IMR-90 (cell line): Measurements from ENCODE around the gene NCKAP5. TPM values are rescaled to one million over a fixed set of nuclear protein-coding genes. Genes with fewer than 3 reads are reported as not detected.

Experiments
- ATAC-seq: fragments of 200-7000 bp; cut with Tn5 transposase; 2 replicates; pipeline ENCODE4 v1.9.1; 2020; ENCODE audit warnings: low read depth, mild to moderate bottlenecking, moderate library complexity
- BruUV-seq: library from RNA; stranded (reverse); fragments of 400-500 nt; replicated peaks from 2 replicates; lab custom pipeline; 2021; lab: Mats Ljungman, UMichigan
- CTCF ChIA-PET: fragments of 300-600 bp; formaldehyde crosslinking; extraction: SDS; loops from one replicate; lab custom pipeline; 2021; ENCODE audit warnings: antibody characterized with exemption; lab: Yijun Ruan, JAX
- POLR2A ChIA-PET: fragments of 300-600 bp; sonication (Branson Sonifier 250); formaldehyde crosslinking; loops from one replicate; lab custom pipeline; 2022; ENCODE audit warnings: antibody characterized with exemption; ENCODE audit not compliant: unreplicated experiment; lab: Charles Lee
- DNase-seq: peaks from one replicate; pipeline ENCODE4 v3.0.0; 2013
- H2AFZ ChIP-seq: replicated peaks from 2 replicates; pipeline ENCODE3; 2013; ENCODE audit warnings: low read length, mild to moderate bottlenecking; ENCODE audit not compliant: poor library complexity
- H2AK5ac ChIP-seq: 2 replicates; pipeline ENCODE4 v1.6.1; 2013; ENCODE audit warnings: low read depth, low read length, inconsistent platforms
- H2AK9ac ChIP-seq: replicated peaks from 2 replicates; pipeline ENCODE3; 2013; ENCODE audit warnings: mild to moderate bottlenecking, low read depth, low read length, moderate library complexity; ENCODE audit not compliant: poor library complexity
- H2BK120ac ChIP-seq: 2 replicates; pipeline ENCODE4 v1.6.1; 2013; ENCODE audit warnings: low read depth, low read length, inconsistent platforms
- H2BK15ac ChIP-seq: 3 replicates; pipeline ENCODE4 v1.6.1; 2013; ENCODE audit warnings: low read depth, low read length, inconsistent platforms
- H2BK20ac ChIP-seq: 2 replicates; pipeline ENCODE4 v1.6.1; 2013; ENCODE audit warnings: low read depth, mild to moderate bottlenecking, inconsistent platforms, low read length, moderate library complexity
- H2BK5ac ChIP-seq: 2 replicates; pipeline ENCODE4 v1.6.1; 2013; ENCODE audit warnings: mild to moderate bottlenecking, low read depth, low read length, inconsistent platforms; ENCODE audit not compliant: poor library complexity, severe bottlenecking
- H3K14ac ChIP-seq: replicated peaks from 2 replicates; pipeline ENCODE4 v1.6.1; 2013; ENCODE audit warnings: low read depth, low read length, inconsistent platforms
- H3K18ac ChIP-seq: 2 replicates; pipeline ENCODE4 v1.6.1; 2013; ENCODE audit warnings: low read depth, low read length, control low read depth
- H3K23ac ChIP-seq: 2 replicates; pipeline ENCODE4 v1.6.1; 2013; ENCODE audit warnings: low read depth, low read length, inconsistent platforms
- H3K27ac ChIP-seq: 2 replicates; pipeline ENCODE4 v1.5.1; 2013; ENCODE audit warnings: mild to moderate bottlenecking, control low read depth, low read length; ENCODE audit not compliant: insufficient read depth
- H3K27me3 ChIP-seq: 2 replicates; pipeline ENCODE4 v1.6.1; 2013; ENCODE audit warnings: low read length; ENCODE audit not compliant: control insufficient read depth, insufficient read depth
- H3K36me3 ChIP-seq: 2 replicates; pipeline ENCODE4 v1.6.1; 2013; ENCODE audit warnings: low read length, mixed read lengths; ENCODE audit not compliant: control insufficient read depth, insufficient read depth
- H3K4ac ChIP-seq: 2 replicates; pipeline ENCODE4 v1.6.1; 2013; ENCODE audit warnings: low read depth, low read length, inconsistent platforms
- H3K4me1 ChIP-seq: 2 replicates; pipeline ENCODE4 v1.6.1; 2013; ENCODE audit warnings: low read length, mixed read lengths; ENCODE audit not compliant: control insufficient read depth, insufficient read depth
- H3K4me2 ChIP-seq: 2 replicates; pipeline ENCODE4 v1.6.1; 2013; ENCODE audit warnings: low read depth, mild to moderate bottlenecking, control low read depth, low read length, moderate library complexity
- H3K4me3 ChIP-seq: 2 replicates; pipeline ENCODE4 v1.5.1; 2013; ENCODE audit warnings: low read depth, mild to moderate bottlenecking, control low read depth, low read length, moderate library complexity; ENCODE audit not compliant: insufficient read depth
- H3K56ac ChIP-seq: 2 replicates; pipeline ENCODE4 v1.6.1; 2013; ENCODE audit warnings: low read length, inconsistent platforms; ENCODE audit not compliant: insufficient read depth; ENCODE audit errors: extremely low read depth
- H3K79me1 ChIP-seq, 2 experiments: 2 replicates each; pipeline ENCODE4 v1.6.1; 2013; ENCODE audit warnings: low read length in 2 of 2, inconsistent platforms in 1 of 2, low read depth in 1 of 2
- H3K9ac ChIP-seq: 2 replicates; pipeline ENCODE4 v1.6.1; 2013; ENCODE audit warnings: low read depth, low read length, control low read depth
- H3K9me1 ChIP-seq: 2 replicates; pipeline ENCODE4 v1.6.1; 2013; ENCODE audit warnings: low read length, inconsistent platforms; ENCODE audit not compliant: insufficient read depth
- H3K9me3 ChIP-seq: 2 replicates; pipeline ENCODE4 v1.6.1; 2013; ENCODE audit warnings: low read length; ENCODE audit not compliant: control insufficient read depth, insufficient read depth
- H4K20me1 ChIP-seq: 2 replicates; pipeline ENCODE4 v1.6.1; 2013; ENCODE audit warnings: low read length, inconsistent platforms; ENCODE audit not compliant: insufficient read depth
- H4K5ac ChIP-seq: 2 replicates; pipeline ENCODE4 v1.6.1; 2013; ENCODE audit warnings: mild to moderate bottlenecking, low read depth, low read length, control low read depth
- H4K8ac ChIP-seq, 2 experiments: 2 replicates each; pipeline ENCODE4 v1.6.1; 2013; ENCODE audit warnings: low read depth in 2 of 2, low read length in 2 of 2, control low read depth in 1 of 2, inconsistent platforms in 1 of 2
- H4K91ac ChIP-seq: 2 replicates; pipeline ENCODE4 v1.6.1; 2013; ENCODE audit warnings: low read depth, low read length, inconsistent platforms; ENCODE audit not compliant: insufficient read depth
- MAFK ChIP-seq: IDR thresholded peaks from 2 replicates; pipeline ENCODE4 v1.6.1; 2012; ENCODE audit warnings: low read depth, low read length, improper control_type of control experiment
- WGBS, 2 experiments: methylation state at CpG; one replicate each; pipeline versions ENCODE4 v1.1.5 to v1.1.7; 2013; ENCODE audit warnings: missing lambda C conversion rate in 2 of 2; ENCODE audit not compliant: insufficient read length in 1 of 2; ENCODE audit errors: extremely low coverage in 2 of 2; 5-methylcytosine and 5-hydroxymethylcytosine counted together
- dilution Hi-C: fragments of 300-500 bp; cut with HindIII; formaldehyde crosslinking; loops from one replicate; pipeline ENCODE4 v1.14.3; 2018; ENCODE audit warnings: low sequenced_read_pairs; ENCODE audit not compliant: unreplicated experiment
- in situ Hi-C: fragments of 300-500 bp; cut with MboI; formaldehyde crosslinking; loops from 3 replicates; pipeline ENCODE4 v1.14.3; 2019; ENCODE audit warnings: low sequenced_read_pairs, inconsistent platforms, mixed read lengths
- intact Hi-C: fragments of 100-400 bp; cut with micrococcal nuclease; formaldehyde crosslinking; loops from 2 replicates; pipeline ENCODE4 v1.10.0; 2022
- polyA plus RNA-seq, 3 experiments: library from polyadenylated mRNA; depleted of rRNA; stranded (reverse); fragments of >200 nt; gene quantifications; 2 replicates each; pipeline ENCODE4 v1.2.3, GENCODE V29; 2012; ENCODE audit warnings: low replicate concordance in 1 of 3
- total RNA-seq: library from RNA; depleted of rRNA; stranded (reverse); fragments of >200 nt; gene quantifications from 2 replicates; pipeline ENCODE4 v1.2.3, GENCODE V29; 2012
- TF ChIP-seq, protein P1 (sequence below): fragments of 150-350 bp; IDR thresholded peaks from 2 replicates; pipeline ENCODE4 v1.6.1; 2017; ENCODE audit warnings: mild to moderate bottlenecking, antibody characterized with exemption, low read length, low read depth

The NCKAP5 gene
- total and polyA plus RNA-seq, 2 of the 4 experiments (the other 2 are of a cell fraction), result 2.7 to 3.9 TPM

DNA sequence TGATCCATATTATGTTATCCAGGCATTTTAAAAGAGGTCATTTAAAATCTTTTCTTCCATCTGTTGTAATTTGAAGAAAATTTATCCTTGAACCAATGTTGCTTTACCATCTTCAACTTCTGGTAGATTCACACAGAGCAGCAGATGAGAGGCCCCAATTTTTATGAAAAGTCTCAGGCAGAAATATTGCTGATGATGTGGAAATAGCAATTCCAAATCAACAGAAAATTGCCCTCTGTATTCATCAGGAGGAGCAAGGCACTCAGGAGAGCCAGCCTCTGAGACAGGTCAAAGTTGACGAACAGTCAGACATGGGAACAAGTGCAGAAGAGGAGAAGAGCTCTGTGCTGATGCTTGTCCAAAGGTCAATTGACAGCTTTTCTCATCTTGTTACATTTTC lies 444.9 kb downstream of the NCKAP5 start:
- H2AK9ac ChIP-seq, result no peak overlapping the region
- dilution Hi-C loops, result no loop called here
- no peak overlapping the region for H2BK120ac ChIP-seq
- intact Hi-C loops, result no loop called here
- H3K4me1 ChIP-seq, result no peaks in the 10 kb centered on the region
- in situ Hi-C loops, result no loop called here
- peaks cover 4% of the 10 kb centered on the region; the same call in 1 of the 2 replicates for H3K9me1 ChIP-seq
- H3K27ac ChIP-seq, result no peak overlapping the region
- BruUV-seq, result no TSS peak
- 0 out of 2 replicates have a peak, but pooled peaks have one; percentile 4 for TF ChIP-seq MAFK
- TF ChIP-seq, protein P1, sequence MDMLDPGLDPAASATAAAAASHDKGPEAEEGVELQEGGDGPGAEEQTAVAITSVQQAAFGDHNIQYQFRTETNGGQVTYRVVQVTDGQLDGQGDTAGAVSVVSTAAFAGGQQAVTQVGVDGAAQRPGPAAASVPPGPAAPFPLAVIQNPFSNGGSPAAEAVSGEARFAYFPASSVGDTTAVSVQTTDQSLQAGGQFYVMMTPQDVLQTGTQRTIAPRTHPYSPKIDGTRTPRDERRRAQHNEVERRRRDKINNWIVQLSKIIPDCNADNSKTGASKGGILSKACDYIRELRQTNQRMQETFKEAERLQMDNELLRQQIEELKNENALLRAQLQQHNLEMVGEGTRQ, result no peak
- H3K36me3 ChIP-seq, result peaks cover 7% of the 10 kb centered on the region
- H3K56ac ChIP-seq, result no peak overlapping the region
- H4K5ac ChIP-seq, result no peak overlapping the region
- H3K9me3 ChIP-seq, result no peaks in the 10 kb centered on the region
- H2AFZ ChIP-seq, result no peak overlapping the region
- H2BK20ac ChIP-seq, result no peak overlapping the region
- no peak overlapping the region for H3K4ac ChIP-seq
- DNase-seq (no peak), ATAC-seq (no peak)
- no peak overlapping the region for H4K91ac ChIP-seq
- ChIA-PET CTCF (no interaction called here), POLR2A (no interaction called here)
- no peak overlapping the region for H4K8ac ChIP-seq
- no peak overlapping the region for H2AK5ac ChIP-seq
- H2BK5ac ChIP-seq, result no peak overlapping the region
- H3K9ac ChIP-seq, result no peak overlapping the region
- no peaks in the 10 kb centered on the region for H3K27me3 ChIP-seq
- H3K79me1 ChIP-seq, result peaks cover 11 to 18% of the 10 kb centered on the region in 2 experiments
- peaks cover 3% of the 10 kb centered on the region; the same call in 1 of the 2 replicates for H4K20me1 ChIP-seq
- no peak overlapping the region for H3K14ac ChIP-seq
- no CpG with 5 or more reads among the region's 1 CpG for WGBS, 2 experiments
- H3K23ac ChIP-seq, result no peak overlapping the region
- no peak overlapping the region for H3K4me2 ChIP-seq
- no peak overlapping the region for H2BK15ac ChIP-seq
- no peak overlapping the region for H3K18ac ChIP-seq
- H3K4me3 ChIP-seq, result no peak overlapping the region
